SK-N-SH (cell line): ENCODE data around the gene PLAGL2. TPM values are rescaled to one million over a fixed set of nuclear protein-coding genes. Genes with fewer than 3 reads are reported as not detected.

Experiments used
- CTCF ChIA-PET: fragments of 300-600, 350-600 bp; formaldehyde crosslinking; extraction: SDS; loops from one replicate; lab custom pipeline; 2021; lab: Yijun Ruan, JAX
- POLR2A ChIA-PET: fragments of 350-600 bp; sonication (Branson Sonifier 250); formaldehyde crosslinking; extraction: SDS; loops from one replicate; lab custom pipeline; 2020; ENCODE audit warnings: antibody characterized with exemption, inconsistent platforms; lab: Yijun Ruan, JAX
- DNase-seq: peaks from one replicate; pipeline ENCODE4 v3.0.0; 2012
- H2AFZ ChIP-seq: fragments of 200-600 bp; sonication (generic); 2 replicates; pipeline ENCODE4 v1.8.1; 2016; ENCODE audit warnings: antibody characterized with exemption, mild to moderate bottlenecking, low read depth
- H3F3A ChIP-seq: fragments of 200-600 bp; sonication (generic); replicated peaks from 2 replicates; pipeline ENCODE3; 2016; ENCODE audit warnings: antibody characterized with exemption, mild to moderate bottlenecking; ENCODE audit not compliant: insufficient read depth
- H3K27ac ChIP-seq, 2 experiments: fragments of 200-500 bp in 1 of 2; fragments of 200-600 bp in 1 of 2; sonication (Bioruptor generic) in 1 of 2; sonication (generic), shearing (Covaris generic) in 1 of 2; 2 replicates each; pipeline versions ENCODE4 v1.5.1 to v1.6.1; 2014 to 2016; ENCODE audit warnings: low read depth in 2 of 2, inconsistent platforms in 1 of 2, low read length in 1 of 2, mild to moderate bottlenecking in 1 of 2, mixed read lengths in 1 of 2
- H3K27me3 ChIP-seq: fragments of 200-600 bp; sonication (generic), shearing (Covaris generic); 2 replicates; pipeline ENCODE4 v1.6.1; 2016; ENCODE audit warnings: mixed run types; ENCODE audit not compliant: insufficient read depth
- H3K36me3 ChIP-seq, 2 experiments: fragments of 200-500 bp in 1 of 2; fragments of 200-600 bp in 1 of 2; sonication (Bioruptor generic) in 1 of 2; sonication (generic) in 1 of 2; replicated peaks in 1 of 2; 2 replicates each; pipeline versions ENCODE3 to v1.5.1; 2014 to 2016; ENCODE audit warnings: low read length in 1 of 2, mild to moderate bottlenecking in 1 of 2; ENCODE audit not compliant: insufficient read depth in 2 of 2, control insufficient read depth in 1 of 2
- H3K4me1 ChIP-seq, 2 experiments: fragments of 200-500 bp in 1 of 2; fragments of 200-600 bp in 1 of 2; sonication (Bioruptor generic) in 1 of 2; sonication (generic), shearing (Covaris generic) in 1 of 2; 2 replicates each; pipeline versions ENCODE4 v1.5.1 to v1.6.1; 2014 to 2016; ENCODE audit warnings: low read depth in 1 of 2, low read length in 1 of 2, mixed run types in 1 of 2; ENCODE audit not compliant: insufficient read depth in 2 of 2, control insufficient read depth in 1 of 2
- H3K4me2 ChIP-seq: fragments of 200-600 bp; sonication (generic), shearing (Covaris generic); 2 replicates; pipeline ENCODE4 v1.6.1; 2017; ENCODE audit warnings: mixed run types
- H3K4me3 ChIP-seq, 2 experiments: fragments of 200-500 bp in 1 of 2; fragments of 200-600 bp in 1 of 2; sonication (Bioruptor generic) in 1 of 2; sonication (generic), shearing (Covaris generic) in 1 of 2; 2 replicates each; pipeline versions ENCODE4 v1.5.1 to v1.8.1; 2014 to 2016; ENCODE audit warnings: low read depth in 2 of 2, inconsistent platforms in 1 of 2, low read length in 1 of 2, mild to moderate bottlenecking in 1 of 2, mixed read lengths in 1 of 2, moderate library complexity in 1 of 2
- H3K79me2 ChIP-seq: fragments of 200-600 bp; sonication (generic); 2 replicates; pipeline ENCODE4 v1.8.1; 2017; ENCODE audit warnings: mild to moderate bottlenecking; ENCODE audit not compliant: insufficient read depth
- H3K9ac ChIP-seq: fragments of 200-600 bp; sonication (generic); 2 replicates; pipeline ENCODE4 v1.6.1; 2017; ENCODE audit warnings: mixed run types
- H3K9me2 ChIP-seq: fragments of 200-600 bp; sonication (generic); 2 replicates; pipeline ENCODE4 v1.6.1; 2017; ENCODE audit warnings: mixed run types
- H3K9me3 ChIP-seq: fragments of 200-600 bp; sonication (generic); 2 replicates; pipeline ENCODE4 v1.6.1; 2017; ENCODE audit warnings: mixed run types, mild to moderate bottlenecking, moderate library complexity
- H4K20me1 ChIP-seq: fragments of 200-600 bp; sonication (generic); 2 replicates; pipeline ENCODE4 v1.6.1; 2017; ENCODE audit warnings: mild to moderate bottlenecking, mixed run types; ENCODE audit not compliant: insufficient read depth
- CHD2 ChIP-seq: fragments of 150-350 bp; IDR thresholded peaks from 2 replicates; pipeline ENCODE4 v1.6.1; 2018; ENCODE audit warnings: low read length; ENCODE audit not compliant: partially characterized antibody
- CTCF ChIP-seq: fragments of 200-600 bp; sonication (generic); IDR thresholded peaks from 2 replicates; pipeline ENCODE4 v1.6.1; 2017; ENCODE audit warnings: antibody characterized with exemption, mild to moderate bottlenecking, moderate library complexity
- GABPA ChIP-seq: IDR thresholded peaks from 2 replicates; pipeline ENCODE4 v1.4.0; 2012; ENCODE audit warnings: low read depth, mild to moderate bottlenecking
- JUND ChIP-seq: IDR thresholded peaks from 2 replicates; pipeline ENCODE4 v1.4.0; 2012
- MAX ChIP-seq: IDR thresholded peaks from 2 replicates; pipeline ENCODE4 v1.4.0; 2012; ENCODE audit warnings: low read depth
- NFIC ChIP-seq: IDR thresholded peaks from 2 replicates; pipeline ENCODE4 v1.4.0; 2012; ENCODE audit warnings: borderline replicate concordance
- RAD21 ChIP-seq: IDR thresholded peaks from 2 replicates; pipeline ENCODE4 v1.6.1; 2012; ENCODE audit warnings: mild to moderate bottlenecking, low read length
- RCOR1 ChIP-seq: fragments of 150-350 bp; IDR thresholded peaks from 2 replicates; pipeline ENCODE4 v1.6.1; 2017; ENCODE audit warnings: antibody characterized with exemption, low read length
- REST ChIP-seq: IDR thresholded peaks from 2 replicates; pipeline ENCODE4 v1.6.1; 2012; ENCODE audit warnings: mild to moderate bottlenecking, low read depth, low read length, moderate library complexity
- RFX5 ChIP-seq: IDR thresholded peaks from 2 replicates; pipeline ENCODE4 v1.6.1; 2012; ENCODE audit warnings: mild to moderate bottlenecking, improper control_type of control experiment, low read length
- RXRA ChIP-seq: IDR thresholded peaks from 2 replicates; pipeline ENCODE4 v1.4.0; 2012; ENCODE audit warnings: low read depth, mild to moderate bottlenecking, borderline replicate concordance
- SMC3 ChIP-seq: IDR thresholded peaks from 2 replicates; pipeline ENCODE4 v1.6.1; 2012; ENCODE audit warnings: low read depth, low read length, improper control_type of control experiment
- TAF1 ChIP-seq: IDR thresholded peaks from 2 replicates; pipeline ENCODE4 v1.6.1; 2012; ENCODE audit warnings: low read depth, mild to moderate bottlenecking, low read length, moderate library complexity, borderline replicate concordance
- TCF12 ChIP-seq: IDR thresholded peaks from 2 replicates; pipeline ENCODE4 v1.4.0; 2012
- TEAD4 ChIP-seq: IDR thresholded peaks from 2 replicates; pipeline ENCODE4 v1.4.0; 2012; ENCODE audit warnings: mild to moderate bottlenecking, borderline replicate concordance; ENCODE audit not compliant: insufficient read depth
- USF1 ChIP-seq: IDR thresholded peaks from 2 replicates; pipeline ENCODE4 v1.4.0; 2012; ENCODE audit warnings: low read depth, borderline replicate concordance
- USF2 ChIP-seq: fragments of 150-350 bp; IDR thresholded peaks from 2 replicates; pipeline ENCODE4 v1.6.1; 2017; ENCODE audit warnings: antibody characterized with exemption, low read length, low read depth, borderline replicate concordance
- WGBS: methylation state at CpG from one replicate; pipeline ENCODE4 v1.1.6; 2017; ENCODE audit warnings: low lambda C conversion rate; 5-methylcytosine and 5-hydroxymethylcytosine counted together
- polyA plus RNA-seq, 3 experiments: library from polyadenylated mRNA; depleted of rRNA; stranded (reverse); fragments of >200 nt; gene quantifications; 2 replicates each; pipeline ENCODE4 v1.2.3, GENCODE V29; 2012

PLAGL2 gene
- polyA plus RNA-seq, 1 of the 3 experiments (the other 2 are of a cell fraction): 4.0 TPM

- no peak for DNase-seq
- Histone ChIP-seq H3K9me2 (no peaks in the 10 kb centered on the region), H3K9me3 (no peaks in the 10 kb centered on the region), H3K4me2 (no peak overlapping the region), H4K20me1 (no peaks in the 10 kb centered on the region), H3K4me1 (peaks cover 0 to 11% of the 10 kb centered on the region in 2 experiments; a peak in 3 of 4 replicates), H3K27ac (no peak overlapping the region), H3K27me3 (no peaks in the 10 kb centered on the region), H2AFZ (no peak overlapping the region), H3K4me3 (no peak overlapping the region), H3K79me2 (no peaks in the 10 kb centered on the region), H3K9ac (no peak overlapping the region), H3F3A (no peaks in the 10 kb centered on the region), H3K36me3 (peaks cover 39 to 54% of the 10 kb centered on the region in 2 experiments)
- 96% methylated on average over 4 of the region's 4 CpGs for WGBS
- ChIA-PET CTCF (interaction anchor here (1.5 to 1.9 kb wide), 3 partner anchors 8 to 494 kb away, joined by 3 to 5 read pairs (median 3); no protein-coding TSS in a partner anchor), POLR2A (no interaction called here)
- no peak for TF ChIP-seq NFIC
- no peak for TF ChIP-seq USF2
- no peak for TF ChIP-seq GABPA
- no peak for TF ChIP-seq RCOR1
- TF ChIP-seq TAF1: no peak
- no peak for TF ChIP-seq RAD21
- no peak for TF ChIP-seq RFX5
- TF ChIP-seq SMC3: no peak
- no peak for TF ChIP-seq USF1
- no peak for TF ChIP-seq TCF12
These were observed 48.4 kb downstream of the PLAGL2 start for GRCh38 chr20:32158943-32159660.

- WGBS: 97% methylated on average over 11 of the region's 11 CpGs
- CTCF ChIA-PET: no interaction called here
These were observed 49.2 kb downstream of the PLAGL2 start for GRCh38 chr20:32158351-32158750.

More at GRCh38 chr20:32158351-32158750, 49.2 kb downstream of the PLAGL2 start:
- Histone ChIP-seq H3F3A (no peaks in the 10 kb centered on the region), H3K9me3 (no peaks in the 10 kb centered on the region), H3K36me3 (peaks cover 40 to 53% of the 10 kb centered on the region in 2 experiments), H3K4me1 (peaks cover 0 to 11% of the 10 kb centered on the region in 2 experiments; a peak in 3 of 4 replicates), H3K9ac (no peak overlapping the region), H3K27ac (no peak overlapping the region), H2AFZ (no peak overlapping the region), H4K20me1 (no peaks in the 10 kb centered on the region), H3K4me2 (no peak overlapping the region), H3K79me2 (no peaks in the 10 kb centered on the region), H3K4me3 (no peak overlapping the region), H3K27me3 (no peaks in the 10 kb centered on the region), H3K9me2 (no peaks in the 10 kb centered on the region)
- POLR2A ChIA-PET: no interaction called here
- TF ChIP-seq SMC3 (no peak), TCF12 (no peak), TEAD4 (no peak), USF1 (no peak), MAX (no peak), JUND (no peak), CHD2 (no peak), RCOR1 (no peak), RXRA (no peak), RFX5 (no peak), CTCF (no peak), REST (no peak), GABPA (no peak)
- DNase-seq: no peak
